SIG-M5 treated with dmso at 0.1 percent for 504 hours (cell line): ENCODE data around the gene PDE6G.

Experiments used
- DNase-seq: peaks from one replicate; lab custom pipeline; 2025; ENCODE audit not compliant: unreplicated experiment; lab: John Stamatoyannopoulos, UW

The PDE6G gene

DNA sequence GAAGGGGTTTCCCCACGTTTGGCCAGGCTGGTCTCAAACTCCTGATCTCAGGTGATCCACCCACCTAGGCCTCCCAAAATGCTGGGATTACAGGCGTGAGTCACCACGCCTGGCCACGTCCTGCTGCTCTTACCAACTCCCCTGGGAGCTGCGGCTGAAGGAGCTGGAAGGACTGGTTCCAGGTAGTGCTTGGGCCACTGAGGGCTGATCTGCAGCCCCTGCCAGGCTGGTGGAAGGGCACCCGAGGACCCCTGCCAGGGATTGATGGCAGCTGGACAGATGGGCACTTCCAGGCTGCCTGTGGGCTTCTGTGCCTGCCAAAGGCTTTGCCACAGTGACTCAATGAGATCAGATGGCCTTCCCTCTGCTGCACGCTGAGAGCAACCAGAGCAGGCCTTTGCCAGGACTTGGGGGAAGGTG, 7.7 kb upstream of the PDE6G start:
- no peak for DNase-seq

GRCh38 chr17:81662002-81662401, 5.7 kb upstream of the PDE6G start:
- no peak for DNase-seq

DNA sequence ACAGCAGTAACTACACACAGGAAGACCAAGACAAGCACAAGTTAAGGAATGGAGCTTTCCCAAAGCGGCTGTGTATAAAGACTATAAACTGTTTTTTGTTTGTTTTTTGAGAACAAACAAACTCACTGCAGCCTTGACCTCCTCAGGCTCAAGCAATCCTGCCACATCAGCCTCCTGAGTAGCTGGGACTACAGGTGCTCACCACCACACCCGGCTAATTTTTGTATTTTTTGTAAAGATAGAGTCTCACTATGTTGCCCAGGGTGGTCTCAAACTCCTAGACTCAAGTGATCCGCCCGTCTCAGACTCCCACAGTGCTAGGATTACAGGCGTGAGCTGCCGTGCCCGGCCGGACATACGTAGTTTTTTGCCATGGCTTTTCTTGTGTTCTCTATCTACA, 4.1 kb upstream of the PDE6G start:
- no peak for DNase-seq

GRCh38 chr17:81659038-81659437, 2.7 kb upstream of the PDE6G start:
- DNase-seq: peak; percentile 17

GRCh38 chr17:81656835-81657234, 493 bp upstream of the PDE6G start:
- no peak for DNase-seq

DNA sequence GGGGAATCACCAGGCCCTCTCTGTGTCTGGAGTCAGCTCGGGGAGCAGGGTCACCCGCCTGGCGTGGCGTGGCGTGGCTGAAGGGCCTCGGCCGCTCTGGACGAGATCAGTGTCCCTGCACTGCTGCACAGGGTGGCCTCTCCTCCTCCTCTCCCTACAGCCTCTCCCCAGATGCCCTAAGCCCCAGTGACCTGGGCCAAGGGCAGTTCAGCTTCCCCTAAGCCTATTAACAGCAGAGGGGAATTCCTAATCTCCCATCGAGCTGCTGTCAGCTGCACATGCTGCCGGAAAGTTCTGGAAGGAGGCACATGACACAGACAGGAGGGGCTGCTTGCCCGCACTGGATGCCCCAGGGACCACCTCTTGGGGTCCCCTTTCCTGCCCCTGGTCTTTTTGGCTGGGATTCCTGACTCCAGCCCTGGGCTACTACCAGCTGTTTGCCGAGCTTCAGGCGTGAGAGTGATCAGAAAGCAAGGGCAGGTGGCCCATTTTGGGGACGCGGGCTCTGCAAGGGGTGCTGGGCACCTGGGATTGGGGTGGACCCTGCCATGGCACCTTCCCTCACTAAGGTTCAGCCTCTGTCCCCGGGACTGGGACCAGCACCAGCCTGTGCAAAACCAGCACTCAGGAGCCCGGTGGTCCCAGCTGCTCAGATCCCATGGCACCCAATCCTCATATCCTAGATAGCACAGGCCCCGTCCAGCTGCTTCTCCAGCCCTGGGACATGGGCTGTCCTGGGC, 794 bp downstream of the PDE6G start:
- no peak for DNase-seq

- DNase-seq: no peak
Measured at GRCh38 chr17:81652906-81653771, 3.2 kb downstream of the PDE6G start.

GRCh38 chr17:81651692-81652091, 4.7 kb downstream of the PDE6G start:
- no peak for DNase-seq

DNA sequence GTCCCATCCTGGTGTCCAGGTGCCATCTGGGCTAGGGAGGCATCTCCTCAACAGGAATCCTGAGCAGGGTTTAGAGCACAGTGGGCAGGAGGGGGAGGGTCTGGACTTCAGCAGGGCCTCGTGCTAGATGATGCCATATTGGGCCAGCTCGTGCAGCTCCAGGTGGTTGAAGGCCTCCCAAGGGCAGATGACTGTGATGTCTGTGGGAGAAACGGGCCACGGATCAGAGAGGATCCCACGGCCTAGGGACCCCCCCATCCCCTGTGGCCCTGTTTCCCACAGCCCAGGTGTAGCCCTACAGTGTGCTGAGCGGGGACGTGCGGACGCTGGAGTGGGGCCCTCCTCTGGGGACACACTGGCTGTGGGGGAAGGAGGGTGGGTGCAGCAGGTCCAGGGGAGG, 5.4 kb downstream of the PDE6G start:
- DNase-seq: no peak

GRCh38 chr17:81648707-81649085, 7.6 kb downstream of the PDE6G start:
- DNase-seq: no peak

DNA sequence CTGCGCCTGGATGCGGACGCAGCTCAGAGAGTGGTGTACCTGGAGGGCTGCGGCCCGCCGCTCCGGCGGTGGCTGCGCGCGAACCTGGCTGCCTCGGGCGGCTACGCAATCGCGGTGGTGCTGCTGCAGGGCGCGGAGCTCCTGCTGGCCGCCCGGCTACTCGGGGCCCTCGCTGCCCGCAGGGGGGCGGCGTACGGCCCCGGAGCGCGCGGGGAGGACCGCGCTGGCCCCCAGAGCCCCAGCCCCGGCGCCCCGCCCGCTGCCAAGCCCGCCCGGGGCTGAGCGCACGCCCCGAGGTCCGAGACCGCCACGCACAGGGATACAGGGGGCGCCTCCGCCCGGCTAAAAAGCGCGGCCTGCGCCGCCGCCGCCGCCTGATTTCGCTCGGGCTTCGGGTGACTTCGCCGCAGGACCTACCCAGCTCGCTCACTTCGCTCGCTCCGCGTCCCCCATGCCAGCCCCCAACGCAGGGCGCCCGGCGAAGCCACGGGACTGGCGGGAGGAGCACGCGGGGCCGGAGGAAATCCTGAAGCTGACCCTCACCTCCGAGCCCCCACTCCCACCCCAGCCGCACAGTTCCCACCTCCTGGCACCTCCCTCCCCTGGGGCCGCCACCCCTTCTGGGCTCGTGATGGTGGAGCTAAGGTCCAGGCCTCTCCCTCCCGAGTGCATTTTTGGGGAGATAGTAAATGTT, 8.2 kb downstream of the PDE6G start:
- no peak for DNase-seq

- DNase-seq: no peak
Measured at GRCh38 chr17:81647640-81648012, 8.7 kb downstream of the PDE6G start.

- DNase-seq: no peak
Measured at GRCh38 chr17:81646869-81647600, 9.3 kb downstream of the PDE6G start.

DNA sequence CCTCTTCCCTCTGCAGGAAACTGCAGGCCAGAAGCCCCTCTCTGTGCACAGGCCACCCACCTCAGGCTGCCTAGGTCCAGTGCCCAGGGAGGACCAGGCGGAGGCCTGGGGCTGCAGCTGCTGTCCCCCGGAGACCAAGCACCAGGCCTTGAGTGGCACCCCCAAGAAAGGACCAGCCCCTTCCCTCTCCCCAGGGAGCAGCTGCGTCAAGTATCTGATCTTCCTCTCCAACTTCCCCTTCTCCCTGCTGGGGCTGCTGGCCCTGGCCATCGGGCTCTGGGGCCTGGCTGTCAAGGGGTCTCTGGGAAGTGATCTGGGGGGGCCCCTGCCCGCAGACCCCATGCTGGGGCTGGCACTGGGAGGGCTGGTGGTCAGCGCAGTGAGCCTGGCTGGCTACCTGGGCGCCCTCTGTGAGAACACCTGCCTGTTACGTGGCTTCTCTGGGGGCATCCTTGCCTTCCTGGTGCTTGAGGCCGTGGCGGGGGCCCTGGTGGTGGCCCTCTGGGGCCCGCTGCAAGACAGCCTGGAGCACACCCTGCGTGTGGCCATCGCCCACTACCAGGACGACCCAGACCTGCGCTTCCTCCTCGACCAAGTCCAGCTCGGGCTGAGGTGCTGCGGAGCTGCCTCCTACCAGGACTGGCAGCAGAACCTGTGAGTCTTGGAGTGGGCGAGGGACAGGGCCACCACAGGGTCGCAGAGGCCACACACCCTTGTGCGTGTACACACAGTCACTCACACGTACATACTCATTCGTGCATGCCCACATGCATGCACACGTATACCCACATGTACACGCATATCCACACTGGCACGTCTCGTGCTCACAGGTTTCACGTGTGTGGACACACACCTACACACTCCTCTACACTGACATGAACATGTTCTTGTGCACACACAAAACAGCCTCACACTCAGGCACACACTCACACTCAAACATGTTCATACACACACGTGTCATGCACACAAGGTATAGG, 11.1 kb downstream of the PDE6G start:
- DNase-seq: peak; percentile 22

DNA sequence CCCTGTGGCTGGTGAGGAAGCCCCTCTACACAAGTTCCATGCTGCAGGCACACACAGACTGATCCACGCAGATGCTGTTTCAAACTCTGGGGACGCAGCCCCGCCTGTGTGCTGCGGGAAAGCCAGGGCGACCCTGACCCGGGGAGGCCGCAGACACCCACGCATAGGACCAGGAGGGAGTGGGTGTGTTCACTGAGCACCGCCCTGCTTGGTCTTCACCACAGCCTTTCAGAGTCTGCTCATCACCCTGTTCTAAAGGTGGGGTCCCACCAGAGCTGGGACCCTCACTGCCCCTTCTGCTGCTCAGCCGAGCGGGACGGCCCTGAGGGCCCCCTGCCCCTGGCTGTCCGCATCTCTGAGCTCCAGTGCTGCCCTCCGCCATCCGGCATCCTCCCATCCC, 11.8 kb downstream of the PDE6G start:
- DNase-seq: no peak

- no peak for DNase-seq
Measured at GRCh38 chr17:81641825-81642489, 14.4 kb downstream of the PDE6G start.

- DNase-seq: no peak
Measured at GRCh38 chr17:81640011-81640410, 16.3 kb downstream of the PDE6G start.

GRCh38 chr17:81638683-81639082, 17.7 kb downstream of the PDE6G start:
- DNase-seq: no peak

DNA sequence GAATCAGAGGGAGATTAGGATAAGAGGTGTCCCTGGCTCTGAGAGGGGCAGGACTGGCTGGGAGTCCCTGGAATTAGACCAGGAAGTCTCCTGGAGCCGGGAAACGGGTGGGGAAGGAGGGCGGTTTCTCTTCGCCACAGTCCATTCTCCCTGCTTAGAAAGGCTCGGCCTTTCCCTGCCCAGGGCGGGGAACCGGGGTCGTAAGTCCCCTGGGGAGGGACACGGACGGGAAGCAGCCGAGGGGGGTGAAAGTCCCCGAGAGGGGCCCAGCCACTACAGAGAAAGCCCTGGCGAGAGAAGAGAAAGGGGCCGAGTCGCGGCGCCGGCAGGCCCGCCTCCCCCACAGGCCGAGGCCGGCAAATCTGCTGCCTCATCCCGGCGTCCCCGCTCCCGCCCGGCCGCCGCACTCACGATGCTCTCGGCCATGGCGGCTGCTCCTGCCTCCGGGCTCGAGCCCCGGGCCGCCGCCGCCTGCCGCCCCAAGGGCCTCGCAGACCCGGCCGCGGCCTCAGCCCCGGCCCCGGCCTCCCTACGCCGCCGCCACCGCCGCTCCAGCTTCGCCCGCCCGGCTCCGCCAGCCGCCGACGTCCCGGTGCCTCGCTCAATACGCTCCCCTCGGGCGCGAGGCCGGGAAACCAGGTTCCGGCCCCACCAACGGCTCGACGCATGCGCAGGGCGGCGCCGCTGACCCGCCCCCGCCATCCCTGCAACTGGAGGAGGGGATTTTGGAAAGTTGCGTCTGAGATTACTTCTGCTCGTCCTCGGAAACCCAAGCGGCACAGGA, 19.6 kb downstream of the PDE6G start, which contains the start of the genes NPLOC4 and TSPAN10:
Gene NPLOC4 (minus strand): TSS at position 608 of the 784 bp plus-strand sequence. CDS start 182 bp downstream, at position 426.
Gene TSPAN10 (plus strand): TSS at position 692 of the 784 bp plus-strand sequence. CDS start 5,217 bp downstream, outside the sequence.
- DNase-seq: peak; percentile 83
